ENCODE data around the gene NPY4R2.
"Not testable (repeated sequence)": the region's sequence is repeated elsewhere in the genome, so short reads cannot be mapped to it uniquely, and the experiment has no call there.

GRCh38 chr10:47870887-47871286 lies 47.6 kb upstream of the NPY4R2 start:
- TF ChIP-seq ATF3 (IDR thresholded peaks at IDR 0.05); JUND (IDR thresholded peaks at IDR 0.05); TAF1 (conservative IDR thresholded peaks at IDR 0.05); GABPA (IDR thresholded peaks at IDR 0.05 in 1 of 2, conservative IDR thresholded peaks at IDR 0.05 in 1 of 2); RAD21 (IDR thresholded peaks at IDR 0.05); MAX (IDR thresholded peaks at IDR 0.05); EGR1 (IDR thresholded peaks at IDR 0.05; ENCODE audit: low read depth in 2 of 2); ZBTB33 (IDR thresholded peaks at IDR 0.05); FOXA1 (IDR thresholded peaks at IDR 0.05); FOXA2 (IDR thresholded peaks at IDR 0.05); YY1 (IDR thresholded peaks at IDR 0.05): not testable (repeated sequence)
- TF ChIP-seq, protein P1, sequence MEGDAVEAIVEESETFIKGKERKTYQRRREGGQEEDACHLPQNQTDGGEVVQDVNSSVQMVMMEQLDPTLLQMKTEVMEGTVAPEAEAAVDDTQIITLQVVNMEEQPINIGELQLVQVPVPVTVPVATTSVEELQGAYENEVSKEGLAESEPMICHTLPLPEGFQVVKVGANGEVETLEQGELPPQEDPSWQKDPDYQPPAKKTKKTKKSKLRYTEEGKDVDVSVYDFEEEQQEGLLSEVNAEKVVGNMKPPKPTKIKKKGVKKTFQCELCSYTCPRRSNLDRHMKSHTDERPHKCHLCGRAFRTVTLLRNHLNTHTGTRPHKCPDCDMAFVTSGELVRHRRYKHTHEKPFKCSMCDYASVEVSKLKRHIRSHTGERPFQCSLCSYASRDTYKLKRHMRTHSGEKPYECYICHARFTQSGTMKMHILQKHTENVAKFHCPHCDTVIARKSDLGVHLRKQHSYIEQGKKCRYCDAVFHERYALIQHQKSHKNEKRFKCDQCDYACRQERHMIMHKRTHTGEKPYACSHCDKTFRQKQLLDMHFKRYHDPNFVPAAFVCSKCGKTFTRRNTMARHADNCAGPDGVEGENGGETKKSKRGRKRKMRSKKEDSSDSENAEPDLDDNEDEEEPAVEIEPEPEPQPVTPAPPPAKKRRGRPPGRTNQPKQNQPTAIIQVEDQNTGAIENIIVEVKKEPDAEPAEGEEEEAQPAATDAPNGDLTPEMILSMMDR (IDR thresholded peaks at IDR 0.05; ENCODE audit: low read depth, low read length, missing input control) = not testable (repeated sequence)
- TF ChIP-seq, protein P2, sequence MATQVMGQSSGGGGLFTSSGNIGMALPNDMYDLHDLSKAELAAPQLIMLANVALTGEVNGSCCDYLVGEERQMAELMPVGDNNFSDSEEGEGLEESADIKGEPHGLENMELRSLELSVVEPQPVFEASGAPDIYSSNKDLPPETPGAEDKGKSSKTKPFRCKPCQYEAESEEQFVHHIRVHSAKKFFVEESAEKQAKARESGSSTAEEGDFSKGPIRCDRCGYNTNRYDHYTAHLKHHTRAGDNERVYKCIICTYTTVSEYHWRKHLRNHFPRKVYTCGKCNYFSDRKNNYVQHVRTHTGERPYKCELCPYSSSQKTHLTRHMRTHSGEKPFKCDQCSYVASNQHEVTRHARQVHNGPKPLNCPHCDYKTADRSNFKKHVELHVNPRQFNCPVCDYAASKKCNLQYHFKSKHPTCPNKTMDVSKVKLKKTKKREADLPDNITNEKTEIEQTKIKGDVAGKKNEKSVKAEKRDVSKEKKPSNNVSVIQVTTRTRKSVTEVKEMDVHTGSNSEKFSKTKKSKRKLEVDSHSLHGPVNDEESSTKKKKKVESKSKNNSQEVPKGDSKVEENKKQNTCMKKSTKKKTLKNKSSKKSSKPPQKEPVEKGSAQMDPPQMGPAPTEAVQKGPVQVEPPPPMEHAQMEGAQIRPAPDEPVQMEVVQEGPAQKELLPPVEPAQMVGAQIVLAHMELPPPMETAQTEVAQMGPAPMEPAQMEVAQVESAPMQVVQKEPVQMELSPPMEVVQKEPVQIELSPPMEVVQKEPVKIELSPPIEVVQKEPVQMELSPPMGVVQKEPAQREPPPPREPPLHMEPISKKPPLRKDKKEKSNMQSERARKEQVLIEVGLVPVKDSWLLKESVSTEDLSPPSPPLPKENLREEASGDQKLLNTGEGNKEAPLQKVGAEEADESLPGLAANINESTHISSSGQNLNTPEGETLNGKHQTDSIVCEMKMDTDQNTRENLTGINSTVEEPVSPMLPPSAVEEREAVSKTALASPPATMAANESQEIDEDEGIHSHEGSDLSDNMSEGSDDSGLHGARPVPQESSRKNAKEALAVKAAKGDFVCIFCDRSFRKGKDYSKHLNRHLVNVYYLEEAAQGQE (IDR thresholded peaks at IDR 0.05) = not testable (repeated sequence)
